ENCODE measurements around the gene USP49.

DNA sequence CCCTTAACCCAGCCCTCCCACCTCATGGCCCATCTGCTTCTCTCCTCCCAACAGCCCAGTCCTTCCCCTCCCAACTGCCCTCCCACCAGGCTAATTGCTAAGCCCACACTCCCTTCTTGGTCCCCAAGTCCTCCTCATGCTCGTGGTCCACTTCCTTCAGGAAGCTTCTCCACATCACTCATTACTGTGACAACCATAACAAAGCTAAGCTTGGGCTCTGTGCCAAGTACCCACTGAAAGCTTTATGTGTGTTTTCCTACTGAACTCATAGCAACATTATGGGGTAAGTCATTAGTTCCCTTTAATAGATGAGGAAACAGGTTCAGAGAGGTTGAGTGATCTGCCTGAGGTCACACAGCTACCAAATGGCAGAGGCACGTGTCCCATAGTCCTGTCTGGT lies 131.7 kb downstream of the USP49 start:
- no peak for TF ChIP-seq CTCF (IDR thresholded peaks at IDR 0.05 in 2 of 3, conservative IDR thresholded peaks at IDR 0.05 in 1 of 3; ENCODE audit: control insufficient read depth in 2 of 3, extremely low read depth in 1 of 3, insufficient read depth in 1 of 3, low read depth in 3 of 3, low read length in 3 of 3)
- no peak for TF ChIP-seq HDAC2 (IDR thresholded peaks at IDR 0.05)
- no peak for TF ChIP-seq JUNB (IDR thresholded peaks at IDR 0.05)

All from GM12878 (cell line).